Lung (tissue), 12 donors: ENCODE measurements around the gene CARNS1. TPM values are rescaled to one million over a fixed set of nuclear protein-coding genes. Genes with fewer than 3 reads are reported as not detected.

Experiments
- ATAC-seq: fragments of 200-7000 bp; cut with Tn5 transposase; one replicate; pipeline ENCODE4 v1.9.1; 2020; ENCODE audit warnings: moderate number of reproducible peaks; ENCODE audit not compliant: insufficient read depth, low FRiP score
- DNase-seq, 3 donors: peaks; one replicate each; pipeline ENCODE4 v3.0.0-alpha.2; 2013 to 2017
- H3K27ac ChIP-seq, 2 donors: one replicate each; pipeline ENCODE4 v1.5.1; 2013; ENCODE audit warnings: mild to moderate bottlenecking in 2 of 2, moderate library complexity in 2 of 2, control low read depth in 1 of 2, inconsistent platforms in 1 of 2, low read depth in 1 of 2, low read length in 1 of 2
- H3K27me3 ChIP-seq, 3 donors: one replicate each; pipeline ENCODE4 v1.5.1; 2013; ENCODE audit warnings: low read length in 2 of 3; ENCODE audit not compliant: control insufficient read depth in 3 of 3, insufficient read depth in 3 of 3
- H3K36me3 ChIP-seq, 4 donors: one replicate each; pipeline ENCODE4 v1.5.1; 2013; ENCODE audit warnings: low read length in 4 of 4, mild to moderate bottlenecking in 1 of 4, moderate library complexity in 1 of 4; ENCODE audit not compliant: control insufficient read depth in 4 of 4, insufficient read depth in 4 of 4
- H3K4me1 ChIP-seq, 5 donors: one replicate each; pipeline ENCODE4 v1.5.1; 2013; ENCODE audit warnings: low read length in 5 of 5, mild to moderate bottlenecking in 2 of 5, moderate library complexity in 1 of 5; ENCODE audit not compliant: control insufficient read depth in 5 of 5, insufficient read depth in 5 of 5
- H3K4me3 ChIP-seq: one replicate; pipeline ENCODE4 v1.5.1; 2013; ENCODE audit warnings: mild to moderate bottlenecking, control low read depth, moderate library complexity
- H3K9ac ChIP-seq, 2 donors: one replicate each; pipeline ENCODE4 v1.5.1; 2013; ENCODE audit warnings: low read length in 2 of 2, control low read depth in 1 of 2; ENCODE audit not compliant: insufficient read depth in 1 of 2
- H3K9me3 ChIP-seq, 4 donors: one replicate each; pipeline ENCODE4 v1.5.1; 2013; ENCODE audit warnings: low read length in 3 of 4, mild to moderate bottlenecking in 1 of 4, moderate library complexity in 1 of 4; ENCODE audit not compliant: control insufficient read depth in 4 of 4, insufficient read depth in 3 of 4
- WGBS, 2 donors: extraction: QIAGEN DNeasy Blood & Tissue Kit; methylation state at CpG; one replicate each; pipeline ENCODE4 v1.1.7; 2013; 5-methylcytosine and 5-hydroxymethylcytosine counted together
- polyA plus RNA-seq, 2 donors: library from polyadenylated mRNA; stranded (reverse); fragments of 200-250 nt; gene quantifications; one replicate each; pipeline ENCODE4 v1.2.1, GENCODE V29; 2013
- total RNA-seq, 2 donors: library from RNA; depleted of rRNA in 1 of 2; stranded (reverse); fragments of >200 nt in 1 of 2; gene quantifications; one replicate each; pipeline ENCODE4 v1.2.1, GENCODE V29; 2014 to 2021
- TF ChIP-seq, protein P1 (sequence below): IDR thresholded peaks from 2 replicates; pipeline ENCODE4 v1.5.1; 2012; ENCODE audit warnings: mild to moderate bottlenecking; ENCODE audit errors: control extremely low read depth, extremely low read depth
- donor health status: control.
- donor health status: control.
- donor health status: Bipolar disorder and iron deficiency.
- donor health status: healthy.
- donor health status: DM: yes; HTN: yes; CAD: no.

The CARNS1 gene
- total and polyA plus RNA-seq, 4 donors: 0.15 to 1.7 (median 1.4) TPM

DNA sequence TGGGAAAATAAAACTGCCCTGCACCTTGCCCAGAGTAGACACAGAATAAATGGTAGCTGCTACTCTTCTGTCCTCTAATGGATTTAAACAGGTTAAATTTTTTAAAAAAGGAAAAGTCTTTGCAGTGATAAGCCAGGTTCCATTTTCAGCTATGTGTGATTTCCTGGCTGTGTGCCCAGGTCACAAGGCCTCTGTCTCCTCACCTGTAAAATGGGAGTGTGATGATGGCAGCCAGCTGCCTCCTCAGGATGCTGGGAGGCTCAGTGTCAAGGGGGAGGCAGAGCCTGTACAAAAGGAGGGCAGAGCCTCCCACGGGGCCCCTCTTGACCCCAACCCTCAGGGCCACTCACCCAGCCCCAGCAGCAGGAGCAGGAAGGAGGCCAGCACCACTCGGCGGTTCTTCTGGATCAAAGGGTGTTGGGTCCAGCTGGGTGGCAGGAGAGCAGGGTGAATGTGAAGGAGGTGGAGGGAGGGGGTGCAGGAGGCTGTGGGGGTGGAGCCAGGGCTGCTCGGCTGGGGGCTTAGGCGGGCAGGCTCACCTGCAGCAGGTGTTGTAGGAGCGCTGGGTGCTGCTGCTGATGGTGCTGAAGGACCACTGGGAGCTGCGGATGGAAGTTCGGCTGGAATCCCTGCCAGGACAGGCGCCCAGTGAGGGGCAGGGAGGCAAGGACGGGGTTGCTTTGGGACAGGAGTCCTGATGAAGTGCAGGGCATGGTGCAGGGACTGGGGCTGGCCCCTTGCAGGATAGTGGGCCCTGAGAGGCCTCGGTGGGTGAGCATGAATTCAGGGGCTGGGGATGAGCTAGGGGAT lies 51.7 kb downstream of the CARNS1 start:
- ATAC-seq: no peak
- TF ChIP-seq, protein P1, sequence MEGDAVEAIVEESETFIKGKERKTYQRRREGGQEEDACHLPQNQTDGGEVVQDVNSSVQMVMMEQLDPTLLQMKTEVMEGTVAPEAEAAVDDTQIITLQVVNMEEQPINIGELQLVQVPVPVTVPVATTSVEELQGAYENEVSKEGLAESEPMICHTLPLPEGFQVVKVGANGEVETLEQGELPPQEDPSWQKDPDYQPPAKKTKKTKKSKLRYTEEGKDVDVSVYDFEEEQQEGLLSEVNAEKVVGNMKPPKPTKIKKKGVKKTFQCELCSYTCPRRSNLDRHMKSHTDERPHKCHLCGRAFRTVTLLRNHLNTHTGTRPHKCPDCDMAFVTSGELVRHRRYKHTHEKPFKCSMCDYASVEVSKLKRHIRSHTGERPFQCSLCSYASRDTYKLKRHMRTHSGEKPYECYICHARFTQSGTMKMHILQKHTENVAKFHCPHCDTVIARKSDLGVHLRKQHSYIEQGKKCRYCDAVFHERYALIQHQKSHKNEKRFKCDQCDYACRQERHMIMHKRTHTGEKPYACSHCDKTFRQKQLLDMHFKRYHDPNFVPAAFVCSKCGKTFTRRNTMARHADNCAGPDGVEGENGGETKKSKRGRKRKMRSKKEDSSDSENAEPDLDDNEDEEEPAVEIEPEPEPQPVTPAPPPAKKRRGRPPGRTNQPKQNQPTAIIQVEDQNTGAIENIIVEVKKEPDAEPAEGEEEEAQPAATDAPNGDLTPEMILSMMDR: no peak
- no peaks in the 10 kb centered on the region for H3K36me3 ChIP-seq
- H3K9ac ChIP-seq: no peak overlapping the region
- H3K4me3 ChIP-seq: no peak overlapping the region
- 68 to 85% methylated on average over 11 of the region's 11 CpGs for WGBS, 2 donors
- H3K27ac ChIP-seq: peak overlapping the region in 1 of 2 donors; percentile 86
- no peaks in the 10 kb centered on the region for H3K27me3 ChIP-seq
- DNase-seq: no peak
- H3K4me1 ChIP-seq: peaks cover 0 to 20% (median 4%) of the 10 kb centered on the region in 5 donors
- H3K9me3 ChIP-seq: no peaks in the 10 kb centered on the region

DNA sequence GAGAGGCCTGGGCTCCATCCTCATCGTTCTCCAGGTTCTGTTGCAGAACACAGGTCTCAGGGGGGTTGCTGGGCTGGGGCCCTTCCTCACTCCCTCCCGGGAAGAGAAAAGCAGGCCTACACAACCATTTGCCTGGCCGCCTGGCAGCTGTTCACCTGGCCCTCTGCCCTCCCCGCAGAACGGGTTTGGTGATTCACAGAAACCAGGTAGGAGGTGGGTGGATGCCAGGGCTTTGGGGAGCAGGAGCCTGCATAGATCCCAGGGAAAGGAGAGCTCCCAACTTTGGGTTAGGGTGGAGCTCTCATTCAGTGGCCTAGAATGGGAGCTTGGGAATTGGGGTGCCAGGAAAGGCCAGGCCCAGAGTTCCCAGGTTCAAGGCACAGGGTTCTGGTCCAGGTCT lies 52.6 kb downstream of the CARNS1 start:
- Histone ChIP-seq H3K4me1 (peaks cover 0 to 20% (median 4%) of the 10 kb centered on the region in 5 donors), H3K4me3 (no peak overlapping the region), H3K27ac (peak overlapping the region; percentile 86 to 87), H3K9ac (peak overlapping the region in 1 of 2 donors; percentile 55), H3K36me3 (no peaks in the 10 kb centered on the region), H3K9me3 (no peaks in the 10 kb centered on the region), H3K27me3 (no peaks in the 10 kb centered on the region)
- no peak for ATAC-seq
- peak in 2 of 3 donors; percentile 34 to 38 for DNase-seq
- WGBS, 2 donors: 42 to 61% methylated on average over 5 of the region's 5 CpGs
- TF ChIP-seq, protein P1: no peak

DNA sequence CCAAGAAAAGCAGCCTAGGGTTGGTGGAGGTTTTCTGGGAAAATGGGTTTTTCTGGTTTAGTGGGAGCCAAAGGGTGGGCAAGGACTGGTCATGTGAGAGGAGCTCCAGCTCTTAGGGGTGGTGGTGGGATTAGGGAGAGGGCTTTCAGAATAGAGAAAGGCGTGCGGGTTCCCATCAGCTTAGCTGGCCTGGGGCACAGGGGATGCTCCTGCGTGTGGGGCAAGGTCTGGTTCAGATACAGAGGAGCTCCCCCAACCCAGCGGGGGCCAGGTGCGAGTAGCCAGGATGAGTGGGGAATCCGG lies 52.9 kb downstream of the CARNS1 start:
- ATAC-seq: no peak
- H3K27ac ChIP-seq: peak overlapping the region; percentile 86 to 87

More for the DNA sequence above, 52.9 kb downstream of the CARNS1 start:
- no peaks in the 10 kb centered on the region for H3K36me3 ChIP-seq
- no peaks in the 10 kb centered on the region for H3K9me3 ChIP-seq
- peaks cover 0 to 20% (median 4%) of the 10 kb centered on the region in 5 donors for H3K4me1 ChIP-seq
- no peaks in the 10 kb centered on the region for H3K27me3 ChIP-seq
- DNase-seq: no peak
- peak overlapping the region; percentile 89 for H3K4me3 ChIP-seq
- TF ChIP-seq, protein P1: no peak
- H3K9ac ChIP-seq: peak overlapping the region; percentile 37 to 55
- 4 to 5% methylated on average over 6 of the region's 6 CpGs for WGBS, 2 donors
